Lower lobe of right lung (tissue), 2 donors: ENCODE data around the gene GRM7. TPM values are rescaled to one million over a fixed set of nuclear protein-coding genes. Genes with fewer than 3 reads are reported as not detected.

Source experiments
- ATAC-seq, 2 donors: fragments of 200-7000 bp; cut with Tn5 transposase; one replicate each; pipeline ENCODE4 v1.9.1; 2020 to 2022; ENCODE audit warnings: mild to moderate bottlenecking in 2 of 2, moderate library complexity in 2 of 2
- DNase-seq: peaks from one replicate; pipeline ENCODE4 v3.0.0-alpha.2; 2020
- H3K27ac ChIP-seq: fragments of 200-600 bp; one replicate; pipeline ENCODE4 v1.8.0; 2022
- H3K27me3 ChIP-seq: fragments of 200-600 bp; one replicate; pipeline ENCODE4 v1.8.0; 2022; ENCODE audit warnings: low read depth
- H3K36me3 ChIP-seq: fragments of 200-600 bp; one replicate; pipeline ENCODE4 v1.8.0; 2022; ENCODE audit warnings: mild to moderate bottlenecking
- H3K4me1 ChIP-seq: fragments of 200-600 bp; one replicate; pipeline ENCODE4 v1.8.0; 2022
- H3K4me3 ChIP-seq: fragments of 200-600 bp; one replicate; pipeline ENCODE4 v1.8.0; 2022; ENCODE audit warnings: mild to moderate bottlenecking
- H3K9me3 ChIP-seq: fragments of 200-600 bp; one replicate; pipeline ENCODE4 v1.8.0; 2022
- intact Hi-C: fragments of 100-400 bp; cut with DNase I; formaldehyde crosslinking; loops from one replicate; pipeline ENCODE4 v1.11.0; 2022
- total RNA-seq: library from RNA; stranded (reverse); fragmentation: NEBNext Ultra II Directional; extraction: Animal tissue kit (Norgen Biotek cat#: 25700); gene quantifications from one replicate; pipeline ENCODE4 v1.2.1, GENCODE V29; 2021
- TF ChIP-seq, protein P1 (sequence below): fragments of 200-600 bp; IDR thresholded peaks from one replicate; pipeline ENCODE4 v1.8.0; 2022; ENCODE audit warnings: antibody characterized with exemption, mild to moderate bottlenecking
- donor health status: DM: no; HTN: yes; CAD: no; lungs with severe emphysema.

The GRM7 gene
- total RNA-seq, 1 donor from 2014 or later, result 0.86 TPM

DNA sequence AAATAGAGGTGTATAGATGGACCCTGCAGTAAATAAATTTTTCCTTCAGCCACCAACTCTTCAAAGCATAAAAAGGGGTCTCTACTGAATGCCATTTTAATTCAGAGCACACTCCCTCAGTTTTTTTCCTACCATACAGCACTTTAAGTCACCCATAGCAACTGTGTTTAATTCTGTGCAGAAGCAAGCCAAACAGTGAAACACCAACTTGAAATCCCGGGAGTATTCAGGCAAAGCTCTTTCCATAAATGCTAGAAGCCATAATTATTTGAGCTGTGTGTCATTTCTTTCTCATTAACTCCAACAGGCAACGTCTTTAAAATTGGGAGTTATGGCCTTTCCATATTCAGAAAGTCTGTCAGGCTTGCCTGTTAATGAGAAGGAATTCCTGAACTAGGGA lies 562.1 kb downstream of the GRM7 start:
- Histone ChIP-seq H3K4me3 (no peak overlapping the region), H3K27ac (no peak overlapping the region), H3K9me3 (no peaks in the 10 kb centered on the region), H3K27me3 (no peaks in the 10 kb centered on the region), H3K4me1 (no peaks in the 10 kb centered on the region), H3K36me3 (no peaks in the 10 kb centered on the region)
- ATAC-seq (no peak), DNase-seq (no peak)
- TF ChIP-seq, protein P1, sequence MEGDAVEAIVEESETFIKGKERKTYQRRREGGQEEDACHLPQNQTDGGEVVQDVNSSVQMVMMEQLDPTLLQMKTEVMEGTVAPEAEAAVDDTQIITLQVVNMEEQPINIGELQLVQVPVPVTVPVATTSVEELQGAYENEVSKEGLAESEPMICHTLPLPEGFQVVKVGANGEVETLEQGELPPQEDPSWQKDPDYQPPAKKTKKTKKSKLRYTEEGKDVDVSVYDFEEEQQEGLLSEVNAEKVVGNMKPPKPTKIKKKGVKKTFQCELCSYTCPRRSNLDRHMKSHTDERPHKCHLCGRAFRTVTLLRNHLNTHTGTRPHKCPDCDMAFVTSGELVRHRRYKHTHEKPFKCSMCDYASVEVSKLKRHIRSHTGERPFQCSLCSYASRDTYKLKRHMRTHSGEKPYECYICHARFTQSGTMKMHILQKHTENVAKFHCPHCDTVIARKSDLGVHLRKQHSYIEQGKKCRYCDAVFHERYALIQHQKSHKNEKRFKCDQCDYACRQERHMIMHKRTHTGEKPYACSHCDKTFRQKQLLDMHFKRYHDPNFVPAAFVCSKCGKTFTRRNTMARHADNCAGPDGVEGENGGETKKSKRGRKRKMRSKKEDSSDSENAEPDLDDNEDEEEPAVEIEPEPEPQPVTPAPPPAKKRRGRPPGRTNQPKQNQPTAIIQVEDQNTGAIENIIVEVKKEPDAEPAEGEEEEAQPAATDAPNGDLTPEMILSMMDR, result no peak
- intact Hi-C loops, result no loop called here

DNA sequence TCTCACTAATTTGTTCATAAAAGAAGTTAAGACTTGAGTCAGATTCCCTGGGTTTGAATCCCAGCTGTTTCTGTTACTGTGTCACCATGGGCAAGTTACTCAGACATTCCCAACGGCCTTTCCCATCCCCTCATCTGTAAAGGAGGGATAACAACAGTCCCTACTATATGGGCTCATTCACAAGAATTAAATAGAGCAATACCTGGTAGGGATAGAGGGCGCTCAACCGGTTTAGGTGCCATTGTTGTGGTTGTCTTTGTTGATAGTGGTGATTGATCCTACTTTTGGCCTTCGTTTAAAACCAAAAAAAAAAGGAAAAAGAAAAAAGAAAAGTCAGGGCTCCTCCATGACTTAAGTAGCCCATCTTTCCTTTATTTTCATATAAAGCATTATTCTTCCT lies 563.1 kb downstream of the GRM7 start:
- Histone ChIP-seq H3K9me3 (no peaks in the 10 kb centered on the region), H3K27me3 (no peaks in the 10 kb centered on the region), H3K4me1 (no peaks in the 10 kb centered on the region), H3K27ac (no peak overlapping the region), H3K4me3 (no peak overlapping the region), H3K36me3 (no peaks in the 10 kb centered on the region)
- DNase-seq (no peak), ATAC-seq (no peak)
- TF ChIP-seq, protein P1, result no peak
- intact Hi-C loops, result no loop called here

DNA sequence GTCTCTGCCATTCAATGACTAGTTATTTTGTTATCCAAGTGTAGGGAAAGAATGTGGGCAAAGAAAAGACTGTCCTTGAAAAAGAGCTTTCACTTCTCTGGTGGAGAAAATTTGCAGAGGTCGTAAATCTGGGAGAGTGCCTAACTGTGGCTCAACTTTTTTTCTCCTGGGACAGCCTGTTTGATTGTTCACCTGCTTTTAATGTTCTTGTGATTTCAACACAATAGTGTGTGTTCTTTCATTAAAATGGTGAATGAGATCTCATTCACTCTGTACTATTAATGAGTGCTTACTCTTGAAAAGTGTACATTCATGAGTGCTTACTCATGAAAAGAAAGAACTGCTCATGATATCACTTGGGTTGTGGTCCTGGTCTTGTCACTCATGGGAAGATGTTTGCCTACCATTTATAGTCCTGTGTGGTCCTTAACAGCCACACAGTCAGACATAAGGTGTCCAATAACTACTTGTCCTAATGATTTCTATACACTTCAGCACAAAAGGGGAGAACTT lies 567.3 kb downstream of the GRM7 start:
- DNase-seq (no peak), ATAC-seq (no peak)
- Histone ChIP-seq H3K27me3 (no peaks in the 10 kb centered on the region), H3K36me3 (no peaks in the 10 kb centered on the region), H3K9me3 (peaks cover 10% of the 10 kb centered on the region), H3K27ac (no peak overlapping the region), H3K4me1 (no peaks in the 10 kb centered on the region), H3K4me3 (no peak overlapping the region)
- TF ChIP-seq, protein P1, result no peak
- intact Hi-C loops, result no loop called here

DNA sequence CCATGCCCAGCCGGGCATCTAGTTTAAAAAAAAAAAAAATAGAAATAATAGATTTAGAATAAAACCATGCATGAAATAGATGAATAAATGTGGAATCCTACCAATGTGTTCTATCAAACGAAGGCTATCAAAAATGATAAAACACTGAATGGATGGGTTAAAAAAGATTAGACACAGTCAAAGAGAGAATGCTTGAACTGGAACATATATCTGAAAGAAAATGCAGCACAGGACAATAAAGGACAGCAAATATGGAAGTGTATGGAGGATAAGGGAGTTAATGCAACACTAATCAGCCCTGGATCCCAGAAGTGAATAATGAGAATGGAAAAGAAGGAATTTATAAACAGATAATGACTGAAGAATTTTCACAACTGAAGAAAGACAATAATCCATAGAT lies 571.7 kb downstream of the GRM7 start:
- TF ChIP-seq, protein P1, result no peak
- no peak for ATAC-seq
- intact Hi-C loops, result no loop called here

DNA sequence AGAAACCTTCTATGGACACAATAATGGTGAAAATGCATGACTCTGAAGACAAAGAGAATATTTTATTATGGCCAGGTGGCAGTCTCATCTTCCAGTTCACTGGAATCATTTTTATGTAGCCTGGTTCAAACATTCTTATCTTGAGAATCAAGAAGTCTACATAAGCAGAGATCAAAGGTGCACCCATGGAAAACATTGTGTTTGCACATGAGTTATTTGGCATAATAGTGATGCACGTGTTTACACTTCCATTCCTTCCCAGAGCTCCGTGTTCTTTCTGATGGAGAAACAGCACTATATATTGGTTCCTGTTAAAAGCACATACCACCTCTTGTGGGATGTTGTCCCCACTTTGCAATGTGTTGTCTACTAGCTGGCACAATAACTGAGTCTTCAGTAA lies 572.2 kb downstream of the GRM7 start:
- TF ChIP-seq, protein P1, result no peak
- Histone ChIP-seq H3K9me3 (peaks cover 11% of the 10 kb centered on the region), H3K4me3 (no peak overlapping the region), H3K4me1 (no peaks in the 10 kb centered on the region), H3K27ac (no peak overlapping the region), H3K27me3 (no peaks in the 10 kb centered on the region), H3K36me3 (no peaks in the 10 kb centered on the region)
- DNase-seq (no peak), ATAC-seq (no peak)
- intact Hi-C loops, result no loop called here

More for the DNA sequence above, 571.7 kb downstream of the GRM7 start:
- H3K27me3 ChIP-seq, result no peaks in the 10 kb centered on the region
- H3K27ac ChIP-seq, result no peak overlapping the region
- H3K4me3 ChIP-seq, result no peak overlapping the region
- H3K9me3 ChIP-seq, result peaks cover 11% of the 10 kb centered on the region
- no peak for DNase-seq
- no peaks in the 10 kb centered on the region for H3K4me1 ChIP-seq
- H3K36me3 ChIP-seq, result no peaks in the 10 kb centered on the region

DNA sequence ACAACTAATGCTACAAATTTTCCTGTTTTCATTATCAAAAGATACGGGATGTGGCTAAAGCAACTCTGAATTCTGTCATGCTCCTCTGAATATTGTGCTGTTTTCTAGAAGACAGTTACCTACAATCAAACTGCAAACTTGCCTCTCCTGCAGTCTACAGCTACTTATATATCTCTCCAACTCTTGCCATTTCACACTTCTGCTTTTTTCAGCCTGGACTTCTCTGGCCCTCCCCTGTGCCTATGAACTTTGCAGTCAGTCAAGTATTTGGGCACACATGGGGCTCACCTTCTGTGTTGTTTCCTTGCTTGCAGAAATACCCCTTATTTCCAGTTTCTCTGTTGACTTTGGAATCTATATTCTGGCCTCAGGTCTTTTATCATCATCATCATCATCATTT lies 575.6 kb downstream of the GRM7 start:
- DNase-seq (no peak), ATAC-seq (no peak)
- H3K36me3 ChIP-seq, result no peaks in the 10 kb centered on the region
- H3K27me3 ChIP-seq, result no peaks in the 10 kb centered on the region
- intact Hi-C loops, result no loop called here
- no peaks in the 10 kb centered on the region for H3K4me1 ChIP-seq
- H3K4me3 ChIP-seq, result no peak overlapping the region
- TF ChIP-seq, protein P1, result no peak
- peaks cover 13% of the 10 kb centered on the region for H3K9me3 ChIP-seq
- H3K27ac ChIP-seq, result no peak overlapping the region
